GM12891 (cell line): ENCODE results near the gene PPP1R17.

ENCODE experiments used
- DNase-seq: peaks from one replicate; pipeline ENCODE4 v3.0.0; 2011; ENCODE audit warnings: low spot score; ENCODE audit not compliant: insufficient read length
- FAIRE-seq: peaks from 2 replicates; lab custom pipeline; 2011; peaks lifted over from hg19 to GRCh38; lab: Jason Lieb, UNC
- PAX5 ChIP-seq: IDR thresholded peaks from 2 replicates; pipeline ENCODE4 v1.6.1; 2011; ENCODE audit warnings: low read length, moderate library complexity, mild to moderate bottlenecking; ENCODE audit not compliant: insufficient read depth, severe bottlenecking
- POLR2A ChIP-seq: IDR thresholded peaks from 2 replicates; pipeline ENCODE4 v1.6.1; 2011; ENCODE audit warnings: low read depth, low read length, control low read depth
- POLR2AphosphoS5 ChIP-seq: IDR thresholded peaks from 2 replicates; pipeline ENCODE4 v1.6.1; 2011; ENCODE audit warnings: low read depth, low read length, control low read depth
- POU2F2 ChIP-seq: IDR thresholded peaks from 2 replicates; pipeline ENCODE4 v1.6.1; 2011; ENCODE audit warnings: low read depth, mild to moderate bottlenecking, control low read depth, low read length, moderate library complexity
- SPI1 ChIP-seq: IDR thresholded peaks from 2 replicates; pipeline ENCODE4 v1.6.1; 2011; ENCODE audit warnings: low read depth, low read length, control low read depth
- TAF1 ChIP-seq: IDR thresholded peaks from 2 replicates; pipeline ENCODE4 v1.6.1; 2011; ENCODE audit warnings: low read depth, low read length, control low read depth

PPP1R17 gene

DNA sequence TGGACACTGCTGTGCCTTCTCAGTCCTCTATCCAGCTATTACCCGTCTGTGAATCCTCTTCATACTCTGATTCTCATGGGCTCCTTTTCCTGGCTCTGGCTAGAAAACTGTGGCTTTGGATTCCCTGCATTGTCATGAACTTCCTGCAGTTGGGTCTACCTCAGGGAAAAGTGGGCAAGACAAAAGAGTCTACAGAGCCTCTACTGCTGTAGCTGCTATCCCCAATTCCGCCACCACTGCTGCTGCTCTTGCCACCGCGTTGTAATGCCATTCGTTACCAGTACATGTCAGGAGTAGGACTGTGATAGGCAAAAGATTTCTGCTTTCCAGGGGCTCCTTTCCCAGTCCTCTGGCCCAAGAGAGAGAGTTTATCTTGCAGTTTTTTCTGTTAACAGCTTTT is 23.9 kb upstream of the PPP1R17 start:
- FAIRE-seq (no peak), DNase-seq (no peak)
- no peak for TF ChIP-seq POLR2A
- TF ChIP-seq PAX5, result no peak
- TF ChIP-seq POU2F2, result no peak
- no peak for TF ChIP-seq SPI1

DNA sequence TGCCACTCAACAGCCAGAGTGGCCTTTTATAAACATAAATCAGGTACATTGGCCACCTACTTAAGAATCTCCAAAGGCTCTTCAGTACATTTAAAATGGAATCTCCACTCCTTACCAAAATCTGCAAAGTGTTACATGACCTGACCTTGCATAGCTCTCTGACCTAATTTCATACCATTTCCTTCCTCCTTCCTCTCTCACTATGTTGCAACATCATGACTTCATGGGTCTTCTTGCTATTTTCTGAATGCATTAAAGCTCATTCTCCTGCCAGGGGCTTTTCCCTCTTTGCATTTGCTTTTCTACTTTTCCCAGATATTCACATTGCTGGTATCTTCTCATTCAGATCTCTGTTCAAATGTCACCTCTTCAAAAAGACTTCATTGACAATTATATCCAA is 22.1 kb upstream of the PPP1R17 start:
- TF ChIP-seq POLR2A (no peak), POLR2AphosphoS5 (no peak), SPI1 (no peak), TAF1 (no peak)
- DNase-seq (no peak), FAIRE-seq (no peak)

DNA sequence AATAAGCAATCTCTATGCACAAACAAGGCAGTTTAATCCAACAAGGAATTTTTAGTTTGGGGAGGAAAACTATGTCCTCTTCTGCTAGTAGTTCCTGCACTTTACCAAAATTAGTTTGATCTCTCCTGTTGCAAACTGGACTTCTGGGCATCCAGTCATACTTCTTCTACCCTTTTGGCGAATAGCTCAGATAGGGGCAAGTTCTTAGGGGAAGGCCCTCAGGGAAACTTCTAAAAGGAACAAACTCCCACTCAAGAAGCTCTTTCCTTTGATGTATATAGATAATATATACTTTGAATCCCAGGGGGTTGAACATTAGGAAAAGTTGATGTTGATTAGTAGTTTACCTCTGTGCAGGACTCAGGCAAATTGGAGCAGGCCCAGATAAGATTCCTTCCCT is 21.5 kb upstream of the PPP1R17 start:
- FAIRE-seq (no peak), DNase-seq (no peak)
- TF ChIP-seq POU2F2 (no peak), SPI1 (no peak), PAX5 (no peak), POLR2AphosphoS5 (no peak), POLR2A (no peak), TAF1 (no peak)

DNA sequence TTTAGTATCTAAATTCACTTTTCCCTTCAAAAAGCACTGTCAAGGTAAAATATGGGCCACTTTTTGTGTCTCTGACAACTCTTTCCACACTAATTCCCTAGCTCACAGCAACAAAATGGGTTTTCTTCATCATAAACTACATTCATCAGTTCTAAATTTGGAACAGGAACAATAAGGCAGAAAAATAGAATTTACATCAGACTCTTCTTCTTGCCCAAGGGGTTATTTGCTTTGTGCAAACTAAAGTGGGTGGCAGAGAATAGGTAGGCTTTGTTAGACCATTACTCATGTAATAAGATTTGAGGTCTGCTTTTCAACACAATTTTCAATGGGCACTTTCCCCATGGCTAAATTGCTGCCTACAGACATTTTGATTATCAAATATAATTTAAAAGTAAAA is 17.6 kb upstream of the PPP1R17 start:
- TF ChIP-seq PAX5 (no peak), POU2F2 (no peak), SPI1 (no peak), POLR2AphosphoS5 (no peak), TAF1 (no peak), POLR2A (no peak)
- FAIRE-seq (no peak), DNase-seq (no peak)

DNA sequence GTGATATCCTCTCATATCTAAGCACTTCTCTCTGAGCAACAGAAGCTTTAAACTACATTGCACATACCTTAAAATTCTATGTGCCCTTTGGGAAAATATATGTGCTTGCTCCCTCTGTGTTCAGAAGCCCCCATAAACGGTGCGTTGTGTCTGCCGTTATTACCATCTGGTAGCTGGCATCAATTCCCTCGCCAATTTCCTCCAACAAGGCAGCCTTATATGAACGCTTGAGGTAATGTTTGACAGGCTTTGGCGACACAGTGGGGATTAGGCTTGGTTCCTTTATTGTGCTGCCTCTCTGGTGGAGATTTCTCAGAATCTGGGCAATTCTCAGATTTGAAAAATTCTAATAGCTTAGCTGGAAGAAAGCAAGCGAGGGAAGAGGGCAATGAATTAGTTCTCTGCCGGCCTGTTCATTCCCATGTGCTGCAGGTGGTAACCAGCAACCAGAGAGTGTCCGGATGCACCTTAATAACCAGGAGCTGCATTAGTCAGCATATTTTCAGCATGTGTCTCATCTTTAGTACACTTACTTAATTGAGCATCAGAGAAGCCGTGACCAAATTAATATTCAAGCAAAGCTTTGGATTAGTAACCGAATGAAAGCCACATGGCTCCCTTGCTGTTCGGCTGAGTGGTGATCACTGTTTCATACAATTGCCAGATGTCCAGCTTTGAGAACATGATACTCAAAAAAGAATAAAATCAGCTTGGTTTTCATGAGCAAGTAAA is 7.3 kb upstream of the PPP1R17 start:
- no peak for DNase-seq
- TF ChIP-seq POLR2AphosphoS5 (no peak), PAX5 (no peak), POU2F2 (no peak), POLR2A (no peak), TAF1 (no peak), SPI1 (no peak)

DNA sequence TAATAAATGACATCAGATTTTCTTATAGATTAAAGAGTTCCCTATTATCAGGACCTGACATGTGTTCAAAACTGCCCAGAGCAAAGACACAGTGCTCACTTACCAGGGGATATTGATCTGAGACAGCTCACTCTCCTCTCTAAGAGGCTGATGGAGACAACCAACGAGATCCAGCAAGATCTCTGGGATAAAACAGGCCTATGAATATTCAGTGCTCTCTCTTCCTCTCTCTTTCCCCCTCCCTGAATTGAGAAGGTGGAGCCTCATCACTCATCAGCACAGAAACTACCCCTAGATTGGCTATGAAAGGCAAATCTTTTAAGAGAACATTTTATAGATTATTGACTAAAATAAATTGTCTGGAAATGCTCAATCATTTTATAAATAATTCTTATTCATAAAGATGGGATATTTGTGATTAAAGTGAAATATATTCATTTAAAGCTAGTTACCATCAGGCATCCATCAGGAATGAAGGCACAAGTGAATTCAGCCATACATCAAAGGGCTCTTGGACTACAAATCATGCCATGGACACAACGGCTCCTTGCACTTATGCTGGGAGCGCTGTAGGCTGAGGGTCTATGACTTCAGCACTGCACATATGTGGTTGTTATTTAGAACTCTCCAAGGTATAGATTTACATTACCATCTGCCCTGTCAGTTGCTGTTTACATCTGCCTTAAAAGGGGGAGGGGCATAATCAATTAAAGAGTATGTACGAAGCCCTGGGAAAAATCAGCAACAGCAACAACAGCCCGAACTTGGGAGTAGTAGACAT is 3.4 kb upstream of the PPP1R17 start:
- FAIRE-seq (no peak), DNase-seq (no peak)
- TF ChIP-seq SPI1 (no peak), POLR2AphosphoS5 (no peak), PAX5 (no peak), TAF1 (no peak), POLR2A (no peak), POU2F2 (no peak)

More for the DNA sequence above, 7.3 kb upstream of the PPP1R17 start:
- no peak for FAIRE-seq

DNA sequence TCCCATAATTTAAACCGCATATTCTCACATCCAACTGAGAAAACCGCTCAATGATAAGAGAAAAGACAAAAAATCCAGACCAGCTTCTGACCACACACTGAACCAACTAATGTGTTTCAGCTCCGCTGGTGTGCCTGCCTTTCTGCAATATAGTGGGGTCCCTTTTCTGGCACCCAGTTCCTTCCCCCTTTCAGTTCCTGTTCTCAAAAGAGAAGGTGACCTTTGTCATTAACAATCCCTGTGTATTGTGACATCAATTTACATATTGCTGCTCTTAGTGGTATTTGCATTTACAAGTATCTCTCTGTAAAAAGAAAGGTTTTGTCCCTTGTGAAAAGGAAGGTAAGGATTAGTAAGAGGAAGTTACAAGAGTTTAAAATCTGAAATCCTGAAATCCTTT is 1.4 kb downstream of the PPP1R17 start:
- DNase-seq (peak; percentile 20), FAIRE-seq (peak; percentile 86)
- TF ChIP-seq SPI1 (peak; percentile 92), PAX5 (no peak)

DNA sequence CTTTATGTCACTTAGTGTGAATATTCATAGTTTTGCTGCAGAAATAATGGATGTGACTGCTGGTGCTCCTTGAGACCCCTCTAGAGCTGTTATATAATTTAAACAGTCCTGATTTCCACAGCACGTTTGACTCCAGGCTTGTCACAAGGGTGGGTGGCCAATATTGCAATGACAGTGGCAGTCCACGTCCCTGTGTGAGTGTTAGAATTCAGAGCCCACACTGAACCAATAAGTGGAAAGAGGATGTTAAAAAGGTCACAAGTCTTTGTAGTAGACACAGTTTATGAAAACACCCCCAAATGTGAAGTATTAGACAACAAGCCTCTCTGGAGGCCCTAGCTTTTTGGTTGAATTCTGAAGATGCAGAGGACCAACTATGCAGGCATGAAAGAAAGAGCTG is 2.0 kb downstream of the PPP1R17 start:
- peak; percentile 33; the same call in 1 of the 2 replicates for TF ChIP-seq POLR2A
- no peak for TF ChIP-seq PAX5
- no peak for FAIRE-seq
- no peak for DNase-seq

DNA sequence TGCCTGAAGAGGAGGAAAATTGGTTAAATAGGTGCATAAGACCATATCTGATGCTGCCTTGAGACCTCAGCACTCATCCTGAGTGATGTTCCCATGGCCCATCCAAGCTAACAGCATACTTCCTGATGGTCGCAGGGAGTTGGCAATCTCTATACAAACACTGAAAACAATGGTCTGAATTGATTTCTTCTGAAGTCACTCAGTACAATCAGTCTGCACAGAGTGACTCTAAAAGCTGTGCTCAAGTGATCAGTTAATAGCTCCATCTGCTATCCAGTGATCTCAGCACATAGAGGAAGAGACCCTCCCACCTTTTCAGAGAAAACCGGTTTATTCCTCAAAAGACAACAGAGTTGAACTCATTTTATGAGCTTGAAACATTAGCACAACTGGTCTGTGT is 3.9 kb downstream of the PPP1R17 start:
- TF ChIP-seq TAF1 (no peak), POLR2AphosphoS5 (no peak), SPI1 (no peak), POU2F2 (no peak), PAX5 (no peak), POLR2A (no peak)
- DNase-seq (no peak), FAIRE-seq (no peak)

DNA sequence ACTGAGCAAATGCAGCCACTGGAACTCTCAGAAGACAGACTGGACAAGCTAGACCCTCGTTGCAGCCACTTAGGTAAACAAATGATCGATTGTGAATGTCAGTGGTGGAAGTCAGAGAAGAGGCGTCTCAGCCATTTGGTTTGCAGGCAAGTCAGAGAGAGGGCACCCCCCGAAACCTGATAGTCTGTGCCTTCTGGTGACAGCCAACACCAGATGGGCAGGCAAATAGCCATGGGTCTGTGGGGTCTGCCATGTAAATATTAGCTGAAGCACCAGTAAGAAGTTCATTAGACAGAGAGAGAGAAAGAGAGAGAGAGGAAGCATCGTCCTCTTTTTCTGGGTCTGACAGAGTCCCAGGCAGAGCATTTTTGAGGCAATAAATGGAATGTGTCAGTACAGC is 5.4 kb downstream of the PPP1R17 start:
- DNase-seq (no peak), FAIRE-seq (no peak)
- no peak for TF ChIP-seq SPI1
- TF ChIP-seq TAF1, result no peak
- no peak for TF ChIP-seq POLR2A
- TF ChIP-seq PAX5, result no peak
- no peak for TF ChIP-seq POLR2AphosphoS5
- TF ChIP-seq POU2F2, result no peak
